Measurements from ENCODE around the gene SPAG16.

DNA sequence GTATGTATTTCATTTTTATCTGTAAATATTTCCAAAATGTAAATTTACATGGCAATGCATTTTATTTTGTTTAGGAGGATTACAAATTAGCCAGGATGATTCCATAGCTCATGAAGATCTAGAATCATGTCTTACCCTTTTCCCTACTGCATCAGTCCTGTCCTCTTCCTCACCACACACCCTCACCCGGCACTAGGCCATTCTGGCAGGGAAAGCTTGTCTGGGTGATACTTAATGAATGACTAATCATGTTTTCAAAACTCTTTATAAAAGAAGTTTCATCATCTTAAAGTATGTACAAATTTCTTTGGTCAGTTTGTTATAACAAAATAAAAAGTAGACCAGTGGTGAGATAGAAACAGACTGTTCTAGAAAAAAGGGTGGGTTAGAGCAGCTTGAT lies 843.3 kb downstream of the SPAG16 start:
- TF ChIP-seq SMC3 (IDR thresholded peaks at IDR 0.05; ENCODE audit: low read depth, low read length): no peak
- no peak for TF ChIP-seq MEF2A (IDR thresholded peaks at IDR 0.05; ENCODE audit: borderline replicate concordance, low read depth)
- TF ChIP-seq CTCF (IDR thresholded peaks at IDR 0.05): no peak
- TF ChIP-seq POLR2AphosphoS5 (IDR thresholded peaks at IDR 0.05; ENCODE audit: low read depth, low read length): no peak
